Mammary epithelial cell (primary cell): ENCODE data around the gene MYRF.

Experiments used
- CTCF ChIP-seq, 2 donors: IDR thresholded peaks in 1 of 2; conservative IDR thresholded peaks in 1 of 2; 2 replicates each; pipeline ENCODE4 v1.5.1; 2011 to 2012; ENCODE audit warnings: inconsistent platforms in 2 of 2, low read length in 2 of 2, mild to moderate bottlenecking in 2 of 2, control low read depth in 1 of 2, low read depth in 1 of 2; ENCODE audit not compliant: insufficient read depth in 1 of 2; ENCODE audit errors: extremely low read depth in 1 of 2
- EZH2 ChIP-seq: IDR thresholded peaks from 2 replicates; pipeline ENCODE4 v1.6.1; 2012; ENCODE audit warnings: low read length, inconsistent platforms, borderline replicate concordance

GRCh38 chr11:61752925-61753521 is 587 bp downstream of the MYRF start:
- no peak for TF ChIP-seq CTCF (conservative IDR thresholded peaks at IDR 0.05 in 1 of 2, IDR thresholded peaks at IDR 0.05 in 1 of 2; ENCODE audit: extremely low read depth in 1 of 2, insufficient read depth in 1 of 2, low read depth in 1 of 2, low read length in 2 of 2)
- no peak for TF ChIP-seq EZH2
